DND-41 (cell line): ENCODE results near the gene ARAP1.

ENCODE experiments used
- ATAC-seq: fragments of 200-7000 bp; cut with Tn5 transposase; 3 replicates; pipeline ENCODE4 v1.9.1; 2021; ENCODE audit warnings: low read depth; ENCODE audit not compliant: insufficient read depth
- DNase-seq: peaks from one replicate; pipeline ENCODE4 v3.0.0-alpha.2; 2020
- H2AFZ ChIP-seq: 2 replicates; pipeline ENCODE4 v1.6.0; 2012; ENCODE audit warnings: low read depth, low read length
- H3K27ac ChIP-seq: 2 replicates; pipeline ENCODE4 v1.5.1; 2012; ENCODE audit warnings: low read length, inconsistent platforms
- H3K27me3 ChIP-seq: fragments of 200-600 bp; sonication (generic); 2 replicates; pipeline ENCODE4 v1.6.0; 2012; ENCODE audit warnings: low read length, mild to moderate bottlenecking, inconsistent platforms; ENCODE audit not compliant: insufficient read depth, poor library complexity
- H3K36me3 ChIP-seq: 2 replicates; pipeline ENCODE4 v1.5.1; 2012; ENCODE audit warnings: low read length, inconsistent platforms; ENCODE audit not compliant: insufficient read depth
- H3K4me1 ChIP-seq: 2 replicates; pipeline ENCODE4 v1.5.1; 2012; ENCODE audit warnings: mild to moderate bottlenecking, low read length; ENCODE audit not compliant: insufficient read depth
- H3K4me2 ChIP-seq: 2 replicates; pipeline ENCODE4 v1.6.0; 2012; ENCODE audit warnings: mild to moderate bottlenecking, moderate library complexity, low read length, inconsistent platforms; ENCODE audit not compliant: insufficient read depth
- H3K4me3 ChIP-seq, 2 experiments: fragments of 200-600 bp in 1 of 2; shearing (Covaris generic) in 1 of 2; 2 replicates each; pipeline ENCODE4 v1.5.1; 2012 to 2016; ENCODE audit warnings: inconsistent platforms in 2 of 2, low read length in 2 of 2, mild to moderate bottlenecking in 2 of 2, low read depth in 1 of 2, moderate library complexity in 1 of 2
- H3K79me2 ChIP-seq: 2 replicates; pipeline ENCODE4 v1.6.0; 2012; ENCODE audit warnings: low read length, inconsistent platforms; ENCODE audit not compliant: insufficient read depth
- H3K9ac ChIP-seq: 2 replicates; pipeline ENCODE4 v1.6.0; 2012; ENCODE audit warnings: low read depth, mild to moderate bottlenecking, inconsistent platforms, low read length, moderate library complexity
- H3K9me3 ChIP-seq: 2 replicates; pipeline ENCODE4 v1.5.1; 2012; ENCODE audit warnings: low read length, moderate library complexity, mild to moderate bottlenecking, inconsistent platforms; ENCODE audit not compliant: insufficient read depth, severe bottlenecking
- H4K20me1 ChIP-seq: 2 replicates; pipeline ENCODE4 v1.6.0; 2012; ENCODE audit warnings: low read length; ENCODE audit not compliant: insufficient read depth
- EZH2 ChIP-seq: IDR thresholded peaks from 3 replicates; pipeline ENCODE4 v1.6.1; 2012; ENCODE audit warnings: borderline replicate concordance, low read depth, mild to moderate bottlenecking, moderate library complexity, low read length, inconsistent platforms; ENCODE audit not compliant: severe bottlenecking
- TF ChIP-seq, protein P1 (sequence below): IDR thresholded peaks from 2 replicates; pipeline ENCODE4 v1.5.1; 2012; ENCODE audit warnings: borderline replicate concordance, low read length, moderate library complexity, mild to moderate bottlenecking; ENCODE audit not compliant: poor library complexity, severe bottlenecking; ENCODE audit errors: extremely low read depth

ARAP1 gene

GRCh38 chr11:72681226-72682153 is 70.7 kb downstream of the ARAP1 start:
- peaks cover 55% of the 10 kb centered on the region for H4K20me1 ChIP-seq
- DNase-seq (no peak), ATAC-seq (no peak)
- no peak overlapping the region for H3K4me2 ChIP-seq
- no peak overlapping the region for H3K27ac ChIP-seq
- TF ChIP-seq EZH2, result no peak
- TF ChIP-seq, protein P1, sequence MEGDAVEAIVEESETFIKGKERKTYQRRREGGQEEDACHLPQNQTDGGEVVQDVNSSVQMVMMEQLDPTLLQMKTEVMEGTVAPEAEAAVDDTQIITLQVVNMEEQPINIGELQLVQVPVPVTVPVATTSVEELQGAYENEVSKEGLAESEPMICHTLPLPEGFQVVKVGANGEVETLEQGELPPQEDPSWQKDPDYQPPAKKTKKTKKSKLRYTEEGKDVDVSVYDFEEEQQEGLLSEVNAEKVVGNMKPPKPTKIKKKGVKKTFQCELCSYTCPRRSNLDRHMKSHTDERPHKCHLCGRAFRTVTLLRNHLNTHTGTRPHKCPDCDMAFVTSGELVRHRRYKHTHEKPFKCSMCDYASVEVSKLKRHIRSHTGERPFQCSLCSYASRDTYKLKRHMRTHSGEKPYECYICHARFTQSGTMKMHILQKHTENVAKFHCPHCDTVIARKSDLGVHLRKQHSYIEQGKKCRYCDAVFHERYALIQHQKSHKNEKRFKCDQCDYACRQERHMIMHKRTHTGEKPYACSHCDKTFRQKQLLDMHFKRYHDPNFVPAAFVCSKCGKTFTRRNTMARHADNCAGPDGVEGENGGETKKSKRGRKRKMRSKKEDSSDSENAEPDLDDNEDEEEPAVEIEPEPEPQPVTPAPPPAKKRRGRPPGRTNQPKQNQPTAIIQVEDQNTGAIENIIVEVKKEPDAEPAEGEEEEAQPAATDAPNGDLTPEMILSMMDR, result no peak
- no peaks in the 10 kb centered on the region for H3K79me2 ChIP-seq
- no peak overlapping the region for H3K4me3 ChIP-seq
- no peak overlapping the region for H2AFZ ChIP-seq
- no peak overlapping the region for H3K9ac ChIP-seq
- peaks cover 3% of the 10 kb centered on the region for H3K27me3 ChIP-seq
- no peaks in the 10 kb centered on the region for H3K9me3 ChIP-seq
- no peaks in the 10 kb centered on the region for H3K4me1 ChIP-seq
- H3K36me3 ChIP-seq, result peaks cover 33% of the 10 kb centered on the region

GRCh38 chr11:72680624-72681158 is 71.5 kb downstream of the ARAP1 start:
- peaks cover 62% of the 10 kb centered on the region for H4K20me1 ChIP-seq
- no peak overlapping the region for H3K9ac ChIP-seq
- peaks cover 25% of the 10 kb centered on the region for H3K36me3 ChIP-seq
- H3K4me1 ChIP-seq, result no peaks in the 10 kb centered on the region
- no peaks in the 10 kb centered on the region for H3K79me2 ChIP-seq
- no peak overlapping the region for H3K4me2 ChIP-seq
- no peak for ATAC-seq
- H2AFZ ChIP-seq, result no peak overlapping the region
- H3K27me3 ChIP-seq, result peaks cover 8% of the 10 kb centered on the region
- no peak for DNase-seq
- H3K27ac ChIP-seq, result no peak overlapping the region
- H3K9me3 ChIP-seq, result no peaks in the 10 kb centered on the region
- no peak for TF ChIP-seq EZH2
- no peak overlapping the region for H3K4me3 ChIP-seq

DNA sequence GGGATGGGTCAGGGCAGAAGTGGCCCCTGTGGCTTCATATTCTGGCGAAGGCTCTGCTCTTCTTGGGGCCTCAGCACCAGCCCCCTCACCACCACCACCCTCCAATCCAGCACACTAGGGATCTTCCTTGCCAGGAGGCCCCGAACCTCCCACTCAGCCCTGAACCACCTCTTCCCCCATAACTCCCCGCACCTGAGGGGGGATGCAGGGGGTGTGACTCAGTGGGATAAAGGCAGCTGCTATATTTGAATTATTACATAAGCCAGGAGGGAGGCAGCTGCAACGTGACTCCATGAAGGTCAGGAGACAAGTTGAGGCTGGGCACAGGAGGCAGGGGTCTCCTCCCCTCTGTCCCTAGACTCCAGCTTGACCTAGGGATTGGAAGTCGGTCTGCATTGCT is 72.3 kb downstream of the ARAP1 start:
- Histone ChIP-seq H3K4me3 (no peak overlapping the region), H4K20me1 (peaks cover 65% of the 10 kb centered on the region), H2AFZ (no peak overlapping the region), H3K9me3 (no peaks in the 10 kb centered on the region), H3K27me3 (peaks cover 8% of the 10 kb centered on the region), H3K27ac (no peak overlapping the region), H3K4me2 (no peak overlapping the region), H3K4me1 (no peaks in the 10 kb centered on the region), H3K9ac (no peak overlapping the region), H3K36me3 (peaks cover 18% of the 10 kb centered on the region), H3K79me2 (no peaks in the 10 kb centered on the region)
- no peak for DNase-seq
- ATAC-seq, result no peak
- TF ChIP-seq EZH2, result no peak
- TF ChIP-seq, protein P1, result no peak

- Histone ChIP-seq H3K27me3 (peaks cover 8% of the 10 kb centered on the region), H4K20me1 (peaks cover 57% of the 10 kb centered on the region)
Observed at GRCh38 chr11:72678524-72678923, 73.7 kb downstream of the ARAP1 start.

More at GRCh38 chr11:72678524-72678923, 73.7 kb downstream of the ARAP1 start:
- no peak for ATAC-seq
- Histone ChIP-seq H3K27ac (no peak overlapping the region), H3K4me2 (no peak overlapping the region), H3K9ac (no peak overlapping the region), H3K36me3 (peaks cover 4% of the 10 kb centered on the region; the same call in 1 of the 2 replicates), H3K4me1 (no peaks in the 10 kb centered on the region), H3K9me3 (no peaks in the 10 kb centered on the region), H3K79me2 (no peaks in the 10 kb centered on the region), H2AFZ (no peak overlapping the region), H3K4me3 (no peak overlapping the region)
- TF ChIP-seq, protein P1, result no peak
- DNase-seq, result no peak
